Panc1 (cell line): ENCODE results near the gene HSH2D. TPM values are rescaled to one million over a fixed set of nuclear protein-coding genes. Genes with fewer than 3 reads are reported as not detected.
A peak's percentile ranks its signal among the peaks of the same experiment; 100 is the strongest.

ENCODE experiments used
- ATAC-seq: fragments of 200-7000 bp; cut with Tn5 transposase; 2 replicates; pipeline ENCODE4 v1.9.1; 2020; ENCODE audit warnings: mild to moderate bottlenecking, moderate library complexity
- BruUV-seq: library from RNA; stranded (reverse); fragments of 400-500 nt; replicated peaks from 2 replicates; lab custom pipeline; 2021; lab: Mats Ljungman, UMichigan
- CTCF ChIA-PET: fragments of 300-600 bp; sonication (Branson Sonifier 250); formaldehyde crosslinking; loops from one replicate; lab custom pipeline; 2022; ENCODE audit warnings: antibody characterized with exemption; lab: Charles Lee
- POLR2A ChIA-PET: fragments of 300-600 bp; sonication (Branson Sonifier 250); formaldehyde crosslinking; loops from one replicate; lab custom pipeline; 2022; ENCODE audit warnings: antibody characterized with exemption; lab: Charles Lee
- DNase-seq: peaks from one replicate; pipeline ENCODE4 v3.0.0-alpha.2; 2010; ENCODE audit warnings: low read depth, low spot score
- H3K27ac ChIP-seq: 2 replicates; pipeline ENCODE4 v1.5.1; 2011; ENCODE audit warnings: mild to moderate bottlenecking, low read length, inconsistent platforms
- H3K27me3 ChIP-seq: fragments of 200-500 bp; sonication (Bioruptor generic); 2 replicates; pipeline ENCODE4 v1.6.0; 2014; ENCODE audit warnings: low read length, inconsistent platforms; ENCODE audit not compliant: control insufficient read depth, insufficient read depth
- H3K36me3 ChIP-seq: fragments of 200-500 bp; sonication (Bioruptor generic); 2 replicates; pipeline ENCODE4 v1.5.1; 2014; ENCODE audit warnings: inconsistent platforms, mild to moderate bottlenecking, low read length, moderate library complexity; ENCODE audit not compliant: control insufficient read depth, insufficient read depth
- H3K4me1 ChIP-seq: 2 replicates; pipeline ENCODE4 v1.5.1; 2011; ENCODE audit warnings: inconsistent platforms, mild to moderate bottlenecking, low read length, moderate library complexity; ENCODE audit not compliant: control insufficient read depth, insufficient read depth
- H3K4me3 ChIP-seq, 2 experiments: 2 replicates each; pipeline ENCODE4 v1.5.1; 2011 to 2012; ENCODE audit warnings: low read depth in 2 of 2, low read length in 2 of 2, mild to moderate bottlenecking in 2 of 2, inconsistent platforms in 1 of 2, moderate library complexity in 1 of 2
- H3K9me3 ChIP-seq: fragments of 200-500 bp; sonication (Bioruptor generic); 2 replicates; pipeline ENCODE4 v1.5.1; 2014; ENCODE audit warnings: low read depth, mild to moderate bottlenecking, inconsistent platforms, low read length, moderate library complexity; ENCODE audit not compliant: control insufficient read depth, insufficient read depth
- SIN3A ChIP-seq: IDR thresholded peaks from 2 replicates; pipeline ENCODE4 v1.6.1; 2012; ENCODE audit warnings: low read depth, mild to moderate bottlenecking, low read length, moderate library complexity, borderline replicate concordance; ENCODE audit not compliant: insufficient read depth
- in situ Hi-C: cut with HindIII; loops from 2 replicates; pipeline ENCODE4 v1.10.0; 2016; ENCODE audit warnings: low sequenced_read_pairs, low pct_unique_long_range_greater_than_20kb
- intact Hi-C: fragments of 100-400 bp; cut with micrococcal nuclease; formaldehyde crosslinking; loops from one replicate; pipeline ENCODE4 v1.10.0; 2022; ENCODE audit not compliant: unreplicated experiment
- total RNA-seq: library from RNA; stranded (reverse); gene quantifications from one replicate; pipeline ENCODE4 v1.2.1, GENCODE V29; 2021; ENCODE audit not compliant: unreplicated experiment
- TF ChIP-seq, protein P1 (sequence below), 2 experiments: IDR thresholded peaks; 2 replicates each; pipeline ENCODE4 v1.6.1; 2011 to 2012; ENCODE audit warnings: low read depth in 2 of 2, control low read depth in 1 of 2, low read length in 1 of 2, mild to moderate bottlenecking in 1 of 2, moderate library complexity in 1 of 2; ENCODE audit not compliant: insufficient read depth in 1 of 2
- TF ChIP-seq, protein P2 (sequence below): fragments of 450-650 bp; IDR thresholded peaks from 2 replicates; pipeline ENCODE4 v1.5.1; 2017; ENCODE audit warnings: mild to moderate bottlenecking

Gene HSH2D
- total RNA-seq, 1 experiment from 2014 or later = not detected

DNA sequence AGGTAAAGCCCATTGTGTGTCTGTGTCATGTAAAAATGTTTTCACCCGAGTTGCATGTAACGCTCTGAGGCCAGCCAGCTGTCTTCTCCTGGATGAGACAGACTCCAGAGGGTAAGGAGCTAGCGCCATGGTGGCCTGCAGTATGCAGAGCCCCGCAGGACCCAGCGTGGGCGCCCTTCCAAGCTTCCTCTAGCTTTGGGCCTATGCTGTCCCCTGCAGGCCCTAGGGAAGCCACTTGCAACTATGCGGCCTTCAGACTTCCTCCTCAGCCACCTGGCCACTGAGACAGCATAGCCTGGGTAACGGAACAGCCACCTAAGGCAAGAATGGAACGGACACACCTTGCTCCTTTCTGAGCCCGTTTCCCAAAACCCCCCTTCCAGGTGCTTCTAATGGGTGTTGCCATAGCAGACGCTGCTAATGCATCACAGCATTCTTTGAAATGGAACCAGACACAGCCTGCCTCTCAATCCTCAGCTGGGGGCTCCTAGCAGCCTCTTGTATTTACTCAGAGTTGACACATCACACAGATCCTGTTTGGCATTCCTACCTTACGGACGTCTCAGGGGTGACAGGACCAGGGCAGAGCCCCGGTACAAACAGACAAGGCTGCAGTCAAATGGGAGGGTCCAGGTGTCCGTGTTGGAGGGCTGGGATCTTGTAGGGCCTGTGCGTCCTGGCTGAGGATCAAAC, 47.9 kb downstream of the HSH2D start:
- POLR2A ChIA-PET = no interaction called here
- no peak for DNase-seq
- peak; percentile 64; the same call in 1 of the 2 replicates for ATAC-seq

GRCh38 chr19:16193466-16193865, 50.0 kb downstream of the HSH2D start:
- intact Hi-C loops = no loop called here
- TF ChIP-seq, protein P1, sequence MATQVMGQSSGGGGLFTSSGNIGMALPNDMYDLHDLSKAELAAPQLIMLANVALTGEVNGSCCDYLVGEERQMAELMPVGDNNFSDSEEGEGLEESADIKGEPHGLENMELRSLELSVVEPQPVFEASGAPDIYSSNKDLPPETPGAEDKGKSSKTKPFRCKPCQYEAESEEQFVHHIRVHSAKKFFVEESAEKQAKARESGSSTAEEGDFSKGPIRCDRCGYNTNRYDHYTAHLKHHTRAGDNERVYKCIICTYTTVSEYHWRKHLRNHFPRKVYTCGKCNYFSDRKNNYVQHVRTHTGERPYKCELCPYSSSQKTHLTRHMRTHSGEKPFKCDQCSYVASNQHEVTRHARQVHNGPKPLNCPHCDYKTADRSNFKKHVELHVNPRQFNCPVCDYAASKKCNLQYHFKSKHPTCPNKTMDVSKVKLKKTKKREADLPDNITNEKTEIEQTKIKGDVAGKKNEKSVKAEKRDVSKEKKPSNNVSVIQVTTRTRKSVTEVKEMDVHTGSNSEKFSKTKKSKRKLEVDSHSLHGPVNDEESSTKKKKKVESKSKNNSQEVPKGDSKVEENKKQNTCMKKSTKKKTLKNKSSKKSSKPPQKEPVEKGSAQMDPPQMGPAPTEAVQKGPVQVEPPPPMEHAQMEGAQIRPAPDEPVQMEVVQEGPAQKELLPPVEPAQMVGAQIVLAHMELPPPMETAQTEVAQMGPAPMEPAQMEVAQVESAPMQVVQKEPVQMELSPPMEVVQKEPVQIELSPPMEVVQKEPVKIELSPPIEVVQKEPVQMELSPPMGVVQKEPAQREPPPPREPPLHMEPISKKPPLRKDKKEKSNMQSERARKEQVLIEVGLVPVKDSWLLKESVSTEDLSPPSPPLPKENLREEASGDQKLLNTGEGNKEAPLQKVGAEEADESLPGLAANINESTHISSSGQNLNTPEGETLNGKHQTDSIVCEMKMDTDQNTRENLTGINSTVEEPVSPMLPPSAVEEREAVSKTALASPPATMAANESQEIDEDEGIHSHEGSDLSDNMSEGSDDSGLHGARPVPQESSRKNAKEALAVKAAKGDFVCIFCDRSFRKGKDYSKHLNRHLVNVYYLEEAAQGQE (IDR thresholded peaks at IDR 0.05; ENCODE audit: insufficient read depth in 1 of 2, low read depth in 2 of 2, low read length in 1 of 2) = no peak
- no peak for TF ChIP-seq SIN3A
- TF ChIP-seq, protein P2, sequence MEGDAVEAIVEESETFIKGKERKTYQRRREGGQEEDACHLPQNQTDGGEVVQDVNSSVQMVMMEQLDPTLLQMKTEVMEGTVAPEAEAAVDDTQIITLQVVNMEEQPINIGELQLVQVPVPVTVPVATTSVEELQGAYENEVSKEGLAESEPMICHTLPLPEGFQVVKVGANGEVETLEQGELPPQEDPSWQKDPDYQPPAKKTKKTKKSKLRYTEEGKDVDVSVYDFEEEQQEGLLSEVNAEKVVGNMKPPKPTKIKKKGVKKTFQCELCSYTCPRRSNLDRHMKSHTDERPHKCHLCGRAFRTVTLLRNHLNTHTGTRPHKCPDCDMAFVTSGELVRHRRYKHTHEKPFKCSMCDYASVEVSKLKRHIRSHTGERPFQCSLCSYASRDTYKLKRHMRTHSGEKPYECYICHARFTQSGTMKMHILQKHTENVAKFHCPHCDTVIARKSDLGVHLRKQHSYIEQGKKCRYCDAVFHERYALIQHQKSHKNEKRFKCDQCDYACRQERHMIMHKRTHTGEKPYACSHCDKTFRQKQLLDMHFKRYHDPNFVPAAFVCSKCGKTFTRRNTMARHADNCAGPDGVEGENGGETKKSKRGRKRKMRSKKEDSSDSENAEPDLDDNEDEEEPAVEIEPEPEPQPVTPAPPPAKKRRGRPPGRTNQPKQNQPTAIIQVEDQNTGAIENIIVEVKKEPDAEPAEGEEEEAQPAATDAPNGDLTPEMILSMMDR = no peak
- DNase-seq (no peak), ATAC-seq (no peak)
- in situ Hi-C loops = no loop called here
- Histone ChIP-seq H3K4me3 (no peak overlapping the region), H3K4me1 (peaks cover 5% of the 10 kb centered on the region; the same call in 1 of the 2 replicates), H3K36me3 (no peaks in the 10 kb centered on the region; the same call in 1 of the 2 replicates), H3K9me3 (no peaks in the 10 kb centered on the region), H3K27me3 (no peaks in the 10 kb centered on the region), H3K27ac (no peak overlapping the region)
- ChIA-PET POLR2A (no interaction called here), CTCF (no interaction called here)
- no TSS peak for BruUV-seq

More for the DNA sequence above, 47.9 kb downstream of the HSH2D start:
- Histone ChIP-seq H3K27me3 (no peaks in the 10 kb centered on the region), H3K9me3 (no peaks in the 10 kb centered on the region), H3K36me3 (no peaks in the 10 kb centered on the region; the same call in 1 of the 2 replicates), H3K27ac (no peak overlapping the region), H3K4me3 (no peak overlapping the region), H3K4me1 (no peaks in the 10 kb centered on the region)
- BruUV-seq = TSS peak; percentile 65
- in situ Hi-C loops = no loop called here
- intact Hi-C loops = no loop called here
- CTCF ChIA-PET = no interaction called here
- TF ChIP-seq SIN3A = no peak
- TF ChIP-seq, protein P2 = no peak
